Cardiac muscle cell (in vitro differentiated cells and primary cell): ENCODE measurements around the gene CNR2. TPM values are rescaled to one million over a fixed set of nuclear protein-coding genes. Genes with fewer than 3 reads are reported as not detected.
A peak's percentile ranks its signal among the peaks of the same experiment; 100 is the strongest.

ENCODE experiments used
- DNase-seq, 2 donors: peaks; one replicate each; pipeline versions ENCODE4 v3.0.0 to v3.0.0-alpha.2; 2010 to 2017; ENCODE audit warnings: low read depth in 1 of 2, low spot score in 1 of 2
- H3K27ac ChIP-seq: fragments of 200-600 bp; sonication (generic); 2 replicates; pipeline ENCODE4 v1.5.1; 2016
- H3K27me3 ChIP-seq: fragments of 200-600 bp; sonication (generic); 2 replicates; pipeline ENCODE4 v1.6.0; 2016; ENCODE audit warnings: control low read depth
- H3K36me3 ChIP-seq: fragments of 200-600 bp; sonication (generic); 2 replicates; pipeline ENCODE4 v1.5.1; 2016; ENCODE audit warnings: control low read depth
- H3K4me1 ChIP-seq: fragments of 200-600 bp; sonication (generic); 2 replicates; pipeline ENCODE4 v1.8.1; 2017; ENCODE audit warnings: low read depth, mild to moderate bottlenecking, mixed run types
- H3K4me3 ChIP-seq: fragments of 200-600 bp; sonication (generic); 2 replicates; pipeline ENCODE4 v1.5.1; 2016; ENCODE audit warnings: mild to moderate bottlenecking
- H3K9me3 ChIP-seq: fragments of 200-600 bp; sonication (generic); 2 replicates; pipeline ENCODE4 v1.5.1; 2017; ENCODE audit warnings: low read depth, mild to moderate bottlenecking, control low read depth
- polyA plus RNA-seq: library from polyadenylated mRNA; unstranded; fragments of >200 nt; fragmentation: Nextera tagmentation; extraction: Ambion mirVana; gene quantifications from 2 replicates; pipeline ENCODE4 v1.2.1, GENCODE V29; 2016
- total RNA-seq: library from RNA; depleted of rRNA; stranded (reverse); fragments of >200 nt; gene quantifications from 2 replicates; pipeline ENCODE4 v1.2.3, GENCODE V29; 2016
- TF ChIP-seq, protein P1 (sequence below): IDR thresholded peaks from 2 replicates; pipeline ENCODE4 v1.5.1; 2012; ENCODE audit warnings: low read depth, mild to moderate bottlenecking, low read length

The CNR2 gene
- total and polyA plus RNA-seq, 2 experiments from 2014 or later, result not detected

DNA sequence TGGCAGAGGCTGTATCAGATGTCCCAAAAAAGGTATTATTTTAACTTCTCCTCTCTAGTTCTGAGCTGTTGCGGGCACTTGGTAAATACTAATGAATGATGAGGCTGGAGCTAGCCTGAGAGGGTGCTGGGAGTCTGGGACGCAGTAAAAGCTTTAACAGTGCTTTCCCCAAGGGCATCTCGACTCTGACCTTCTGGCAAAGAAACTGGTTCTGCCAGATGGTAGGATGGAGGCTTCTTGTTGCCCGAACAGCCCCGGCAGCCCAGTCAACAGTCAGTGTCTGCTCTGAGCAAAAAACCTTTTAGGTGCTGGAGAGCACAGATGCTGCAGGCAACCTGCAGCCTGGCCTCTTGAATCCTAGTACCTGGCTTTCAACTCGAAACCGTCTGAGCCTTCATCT lies 43.9 kb upstream of the CNR2 start:
- no peak overlapping the region for H3K4me3 ChIP-seq
- H3K36me3 ChIP-seq, result peaks cover 2% of the 10 kb centered on the region
- TF ChIP-seq, protein P1, sequence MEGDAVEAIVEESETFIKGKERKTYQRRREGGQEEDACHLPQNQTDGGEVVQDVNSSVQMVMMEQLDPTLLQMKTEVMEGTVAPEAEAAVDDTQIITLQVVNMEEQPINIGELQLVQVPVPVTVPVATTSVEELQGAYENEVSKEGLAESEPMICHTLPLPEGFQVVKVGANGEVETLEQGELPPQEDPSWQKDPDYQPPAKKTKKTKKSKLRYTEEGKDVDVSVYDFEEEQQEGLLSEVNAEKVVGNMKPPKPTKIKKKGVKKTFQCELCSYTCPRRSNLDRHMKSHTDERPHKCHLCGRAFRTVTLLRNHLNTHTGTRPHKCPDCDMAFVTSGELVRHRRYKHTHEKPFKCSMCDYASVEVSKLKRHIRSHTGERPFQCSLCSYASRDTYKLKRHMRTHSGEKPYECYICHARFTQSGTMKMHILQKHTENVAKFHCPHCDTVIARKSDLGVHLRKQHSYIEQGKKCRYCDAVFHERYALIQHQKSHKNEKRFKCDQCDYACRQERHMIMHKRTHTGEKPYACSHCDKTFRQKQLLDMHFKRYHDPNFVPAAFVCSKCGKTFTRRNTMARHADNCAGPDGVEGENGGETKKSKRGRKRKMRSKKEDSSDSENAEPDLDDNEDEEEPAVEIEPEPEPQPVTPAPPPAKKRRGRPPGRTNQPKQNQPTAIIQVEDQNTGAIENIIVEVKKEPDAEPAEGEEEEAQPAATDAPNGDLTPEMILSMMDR, result no peak
- no peaks in the 10 kb centered on the region for H3K9me3 ChIP-seq
- H3K4me1 ChIP-seq, result no peaks in the 10 kb centered on the region
- DNase-seq, result no peak
- no peaks in the 10 kb centered on the region for H3K27me3 ChIP-seq
- H3K27ac ChIP-seq, result no peak overlapping the region

DNA sequence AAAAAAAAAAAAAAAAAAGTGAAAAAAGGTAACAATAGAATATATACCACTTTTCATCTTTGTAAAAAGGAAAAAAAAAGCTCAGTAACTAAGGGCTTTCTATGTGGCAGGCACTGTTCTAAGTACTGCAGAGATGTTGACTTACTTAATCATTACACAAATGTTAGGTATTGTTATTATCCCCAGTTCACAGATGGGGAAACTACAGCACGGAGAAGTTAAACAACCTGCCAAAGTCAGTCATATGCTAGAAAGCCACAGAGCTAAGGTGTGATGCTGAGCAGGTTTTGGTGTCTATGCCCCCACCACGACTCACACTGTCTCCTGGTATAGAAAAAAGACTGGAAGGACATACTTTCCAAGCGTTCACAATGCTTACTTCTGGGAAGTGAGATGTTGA lies 39.9 kb upstream of the CNR2 start:
- Histone ChIP-seq H3K4me1 (no peaks in the 10 kb centered on the region), H3K36me3 (no peaks in the 10 kb centered on the region), H3K4me3 (no peak overlapping the region), H3K27me3 (no peaks in the 10 kb centered on the region), H3K27ac (no peak overlapping the region), H3K9me3 (no peaks in the 10 kb centered on the region)
- no peak for DNase-seq
- TF ChIP-seq, protein P1, result no peak

DNA sequence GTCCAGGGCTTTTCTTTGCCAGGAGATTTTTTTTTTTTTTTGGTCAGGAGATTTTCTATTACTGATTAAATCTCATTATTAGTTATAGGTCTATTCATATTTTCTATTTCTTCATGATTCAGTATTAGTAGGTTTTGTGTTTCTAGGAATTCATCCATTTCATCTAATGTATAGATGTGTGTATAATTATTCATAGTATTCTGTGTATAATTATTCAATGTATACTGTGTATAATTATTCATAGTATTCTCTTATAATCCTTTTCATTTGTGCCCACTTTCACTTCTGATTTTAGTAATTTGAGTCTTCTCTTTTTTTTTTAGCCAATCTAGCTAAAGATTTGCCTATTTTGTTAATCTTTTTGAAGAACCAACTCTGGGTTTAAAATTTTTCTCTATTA lies 34.2 kb upstream of the CNR2 start:
- TF ChIP-seq, protein P1, result no peak

DNA sequence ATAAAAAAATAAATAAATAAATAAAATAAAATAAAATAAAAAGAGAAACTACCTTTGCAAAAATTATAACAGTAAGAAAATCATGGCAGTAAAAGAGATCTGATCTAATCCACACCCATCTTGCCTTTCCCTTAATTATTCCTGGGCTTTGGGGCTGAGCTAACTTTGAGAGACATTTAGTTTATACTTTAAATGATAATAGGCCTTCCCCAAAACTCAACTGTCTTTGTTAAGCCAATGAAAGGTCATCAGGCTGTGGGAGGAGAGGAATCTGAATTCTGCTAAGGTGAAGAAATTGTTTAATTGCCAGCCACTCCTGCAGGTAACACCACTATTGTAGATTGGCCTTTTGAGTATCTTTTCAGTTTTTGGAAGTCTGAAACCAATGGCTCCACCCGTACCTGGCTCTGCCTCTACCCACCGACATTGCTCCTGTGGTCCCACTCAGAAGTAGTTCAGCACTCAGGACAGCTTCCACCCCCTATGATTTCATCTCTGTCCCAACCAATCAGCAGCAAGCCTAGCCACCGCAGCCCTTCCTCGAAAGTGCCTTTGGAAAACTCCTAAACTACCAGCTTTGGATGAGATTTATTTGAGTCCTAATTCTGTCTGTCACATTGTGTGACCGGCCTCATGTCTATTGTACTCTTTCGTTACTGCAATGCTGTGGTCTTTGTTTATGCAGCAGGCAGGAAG lies 23.5 kb upstream of the CNR2 start:
- TF ChIP-seq, protein P1, result no peak
- Histone ChIP-seq H3K36me3 (no peaks in the 10 kb centered on the region), H3K27ac (no peak overlapping the region), H3K4me1 (no peaks in the 10 kb centered on the region), H3K27me3 (no peaks in the 10 kb centered on the region), H3K9me3 (no peaks in the 10 kb centered on the region), H3K4me3 (no peak overlapping the region)
- peak in 1 of 2 donors; percentile 56 for DNase-seq

More for the DNA sequence above, 34.2 kb upstream of the CNR2 start:
- Histone ChIP-seq H3K9me3 (no peaks in the 10 kb centered on the region), H3K27ac (no peak overlapping the region), H3K27me3 (no peaks in the 10 kb centered on the region), H3K4me3 (no peak overlapping the region), H3K36me3 (no peaks in the 10 kb centered on the region), H3K4me1 (no peaks in the 10 kb centered on the region)
- no peak for DNase-seq

DNA sequence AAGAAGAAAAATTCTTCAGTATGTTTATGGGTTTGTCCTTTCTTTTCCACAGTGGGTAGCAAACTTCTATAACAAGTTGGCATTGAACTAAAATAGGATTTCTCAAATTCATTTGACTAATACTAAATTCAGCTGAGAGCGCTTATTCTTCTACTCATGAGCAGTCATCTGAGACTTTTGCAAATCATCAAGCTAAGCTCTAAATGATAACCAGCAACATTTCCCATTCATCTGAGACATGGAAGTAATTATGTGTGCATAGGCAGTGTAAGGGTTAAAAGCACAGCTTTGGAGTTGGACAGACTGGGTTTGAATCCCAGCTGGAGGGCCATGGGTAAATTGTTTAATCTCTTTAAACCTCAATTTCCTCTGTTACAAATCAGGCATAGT lies 18.3 kb upstream of the CNR2 start:
- H3K9me3 ChIP-seq, result no peaks in the 10 kb centered on the region
- H3K4me1 ChIP-seq, result no peaks in the 10 kb centered on the region
- no peak for DNase-seq
- no peaks in the 10 kb centered on the region for H3K27me3 ChIP-seq
- no peak overlapping the region for H3K27ac ChIP-seq
- TF ChIP-seq, protein P1, result no peak
- no peak overlapping the region for H3K4me3 ChIP-seq
- no peaks in the 10 kb centered on the region for H3K36me3 ChIP-seq
